ENCODE results near the gene N4BP3.

The N4BP3 gene

DNA sequence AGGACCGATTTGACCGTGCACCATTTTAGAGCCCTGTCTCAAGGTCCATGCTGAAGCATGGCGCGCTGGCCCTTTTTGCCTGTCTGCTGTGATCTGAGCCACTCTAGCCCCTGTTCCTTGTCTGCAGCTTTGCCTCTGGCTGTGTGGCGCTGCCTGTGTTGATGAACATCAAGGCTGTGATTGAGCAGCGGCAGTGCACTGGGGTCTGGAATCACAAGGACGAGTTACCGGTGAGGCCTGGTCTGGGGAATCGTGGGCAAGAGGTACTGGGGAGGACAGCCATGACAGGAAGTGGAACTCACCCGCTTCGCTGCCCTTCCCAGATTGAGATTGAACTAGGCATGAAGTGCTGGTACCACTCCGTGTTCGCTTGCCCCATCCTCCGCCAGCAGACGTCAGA lies 34.1 kb downstream of the N4BP3 start:
- no peak for DNase-seq (ENCODE audit: low read depth, low spot score)

DNA sequence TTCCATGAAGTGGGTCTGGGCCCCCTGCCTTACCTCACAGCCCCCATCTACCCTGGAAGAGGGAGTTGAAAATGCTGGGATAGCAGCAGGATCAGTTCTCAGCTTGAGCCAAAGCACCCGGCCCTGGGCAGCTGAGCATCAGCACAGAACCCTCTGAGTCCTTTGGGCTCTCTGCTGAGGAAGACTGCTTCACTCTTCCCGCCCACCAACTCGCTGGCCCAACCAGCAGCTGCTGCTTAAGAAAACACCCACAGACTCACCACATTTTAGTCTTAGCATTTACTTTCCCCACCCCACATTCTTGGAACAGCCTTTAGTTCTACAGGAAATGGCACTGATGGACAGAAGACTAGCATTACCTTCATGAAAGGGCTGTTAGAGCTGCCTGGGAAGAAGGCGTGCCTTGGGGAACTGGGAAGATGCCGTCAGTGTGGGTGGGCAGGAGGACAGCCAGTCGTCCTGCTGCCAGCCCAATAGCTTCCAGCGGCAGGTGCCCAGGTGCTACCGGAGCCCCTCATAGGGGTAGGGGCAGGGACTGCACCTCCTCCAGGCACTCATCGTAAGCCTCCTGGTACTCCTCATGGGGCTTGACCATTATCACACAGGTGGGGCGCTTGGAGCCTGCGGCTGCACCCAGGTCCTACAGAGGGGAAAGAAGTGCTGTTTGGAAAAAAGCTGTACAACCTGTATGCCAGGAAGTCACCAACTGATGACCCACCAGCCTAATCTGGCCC lies 36.0 kb downstream of the N4BP3 start:
- DNase-seq (ENCODE audit: low read depth, low spot score): no peak

DNA sequence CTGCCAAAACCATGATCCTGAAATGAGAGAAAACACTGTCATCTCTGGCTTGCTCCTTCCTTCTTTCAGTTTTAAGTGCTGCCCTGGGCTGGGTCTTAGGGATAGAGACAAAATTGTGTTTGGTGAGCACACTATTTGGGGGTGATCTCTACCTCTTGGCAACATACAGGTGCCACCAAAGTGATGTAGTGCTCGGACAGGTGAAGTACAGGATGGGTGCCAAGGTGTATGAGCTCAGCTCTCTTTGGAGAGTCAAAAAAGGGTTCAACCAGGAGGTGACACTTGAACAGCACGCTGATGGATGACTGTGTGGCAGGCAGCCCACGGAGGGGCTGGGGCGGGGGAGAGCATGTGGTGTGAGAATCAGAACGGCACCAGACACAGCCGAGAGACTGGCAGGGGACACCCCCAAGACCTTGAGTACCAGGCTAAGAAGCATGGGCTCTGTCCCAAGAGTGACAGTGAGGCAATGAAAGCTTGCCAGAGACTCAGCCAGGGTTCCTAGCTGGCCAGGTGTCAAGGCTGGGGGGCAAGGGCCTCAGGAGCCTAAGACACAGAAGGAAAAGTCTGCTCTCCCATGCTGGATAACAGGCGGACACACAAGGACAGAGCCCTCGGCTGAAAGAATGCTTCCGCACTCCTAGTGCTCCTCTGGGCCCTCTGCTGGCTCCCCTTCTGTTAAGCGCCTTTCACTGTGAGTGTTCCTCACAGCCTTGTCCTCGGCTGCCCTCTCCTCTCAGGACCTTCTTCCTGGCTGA lies 37.8 kb downstream of the N4BP3 start:
- no peak for DNase-seq (ENCODE audit: low read depth, low spot score)

DNA sequence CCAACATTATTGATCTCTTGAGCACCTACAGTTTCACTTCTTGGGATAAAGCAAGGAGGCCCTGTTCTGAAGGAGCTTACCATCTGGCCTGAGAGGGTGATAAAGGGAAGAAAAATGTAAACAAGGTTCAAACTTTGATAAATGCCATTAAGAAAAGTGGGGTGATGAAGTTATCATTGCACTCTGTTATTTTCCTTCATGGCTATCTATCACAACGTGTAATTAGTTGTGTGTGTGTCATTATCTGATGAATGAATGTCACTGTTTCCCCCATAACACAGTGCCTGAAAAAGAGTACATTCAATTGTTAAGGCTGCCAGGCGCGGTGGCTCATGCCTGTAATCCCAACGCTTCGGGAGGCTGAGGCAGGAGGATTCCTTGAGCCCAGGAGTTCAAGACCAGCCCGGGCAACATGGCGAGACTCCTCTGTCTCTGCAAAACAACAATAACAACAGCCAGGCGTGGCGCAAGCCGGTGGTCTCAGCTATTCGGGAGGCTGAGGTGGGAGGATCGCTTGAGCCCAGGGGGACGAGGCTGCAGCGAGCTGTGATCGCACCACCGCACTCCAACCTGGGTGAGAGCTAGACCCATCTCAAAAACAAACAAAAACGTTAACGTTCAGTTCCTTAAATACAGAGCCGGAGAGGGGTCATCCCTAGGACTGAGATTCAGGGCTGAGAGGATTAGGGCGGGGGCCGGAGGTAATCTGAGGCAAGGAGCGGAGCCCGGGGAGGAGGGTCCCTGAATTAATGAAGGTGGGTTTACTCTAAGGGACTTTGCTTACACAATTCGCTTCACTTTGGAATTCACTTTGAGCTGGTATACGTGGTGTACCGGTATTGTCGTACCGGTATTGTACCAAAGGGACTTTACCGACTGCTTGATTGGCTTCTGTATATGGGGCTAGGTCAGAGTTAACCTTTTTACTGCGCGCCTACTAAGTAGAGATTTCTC lies 39.4 kb downstream of the N4BP3 start:
- DNase-seq (ENCODE audit: low read depth, low spot score): no peak

DNA sequence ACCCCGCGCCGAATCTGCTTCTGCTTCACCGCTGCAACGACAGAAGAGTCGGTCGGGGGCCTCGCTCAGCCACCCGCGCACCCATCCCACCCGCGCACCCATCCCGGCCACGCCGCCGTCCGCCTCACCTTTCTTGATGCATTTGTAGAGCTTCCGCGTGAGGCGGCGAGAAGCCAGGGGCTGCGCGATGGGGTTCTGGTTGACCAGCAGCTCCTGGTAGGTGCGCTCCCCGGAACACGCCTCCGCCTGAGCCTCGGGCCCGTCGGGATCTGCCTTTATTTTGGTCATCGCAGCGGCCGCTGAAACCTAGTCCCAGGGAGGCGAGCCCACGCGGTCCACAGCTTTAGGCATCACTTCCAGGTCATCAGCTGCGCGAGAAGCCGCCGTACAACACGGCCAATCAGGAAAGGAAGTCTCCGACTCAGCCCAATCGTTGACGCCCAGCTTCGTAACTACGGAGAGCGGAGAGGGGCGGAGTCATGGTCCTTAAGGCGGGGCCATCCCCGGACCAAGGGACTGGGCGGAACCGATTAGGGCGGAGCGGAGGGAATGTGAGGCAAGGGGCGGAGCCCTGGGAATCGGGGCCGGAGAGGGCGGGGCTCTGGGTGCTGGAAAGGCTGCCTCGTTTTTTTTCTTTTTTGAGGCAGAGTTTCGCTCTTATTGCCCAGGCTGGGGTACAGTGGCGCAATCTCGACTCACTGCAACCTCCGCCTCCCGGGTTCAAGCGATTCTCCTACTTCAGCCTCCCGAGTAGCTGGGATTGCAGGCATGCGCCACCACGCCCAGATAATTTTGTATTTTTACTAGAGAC lies 40.4 kb downstream of the N4BP3 start, which contains the start of gene NHP2:
Gene NHP2, minus strand, starts transcription at position 356 of the 811 bp plus-strand sequence. Its CDS starts 68 bp downstream, at position 288.
- DNase-seq (ENCODE audit: low read depth, low spot score): peak; percentile 91

DNA sequence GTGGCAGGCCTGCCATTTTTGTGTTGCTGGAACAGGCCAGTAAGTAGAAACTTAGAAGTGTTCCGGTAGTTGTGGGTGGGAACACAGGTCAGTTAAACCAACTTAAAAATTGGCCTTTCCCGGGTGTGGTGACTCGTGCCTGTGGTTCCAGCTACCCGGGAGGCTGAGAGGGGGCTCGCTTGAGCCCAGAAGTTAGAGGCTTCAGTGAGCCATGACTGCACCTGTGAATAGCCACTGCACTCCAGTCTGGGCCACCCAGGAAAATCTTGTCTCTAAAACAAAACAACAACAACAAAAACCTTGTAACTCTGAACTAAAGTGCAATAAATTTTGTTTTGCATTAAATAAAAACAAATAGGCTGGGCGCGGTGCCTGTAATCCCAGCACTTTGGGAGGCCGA lies 41.7 kb downstream of the N4BP3 start:
- DNase-seq (ENCODE audit: low read depth, low spot score): no peak

DNA sequence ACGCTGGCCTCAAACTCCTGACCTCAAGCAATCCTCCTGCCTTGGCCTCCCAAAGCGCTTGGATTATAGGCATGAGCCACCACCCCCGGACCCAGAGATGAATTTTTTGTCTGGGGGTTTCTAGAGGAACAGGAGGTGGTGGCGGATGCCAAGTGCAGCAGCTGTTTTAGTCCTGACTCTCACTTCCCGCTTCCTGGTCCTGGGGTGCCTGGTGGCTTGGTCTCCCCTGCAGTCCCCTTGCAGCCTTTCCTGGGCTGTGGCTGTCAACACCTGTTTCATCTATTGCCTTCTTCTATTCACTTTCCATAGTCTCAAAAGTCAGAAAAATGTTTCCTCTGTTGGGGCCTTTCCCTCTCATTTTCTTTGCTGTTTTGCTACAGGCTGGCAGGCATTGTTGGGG lies 46.8 kb downstream of the N4BP3 start:
- DNase-seq (ENCODE audit: low read depth, low spot score): no peak

DNA sequence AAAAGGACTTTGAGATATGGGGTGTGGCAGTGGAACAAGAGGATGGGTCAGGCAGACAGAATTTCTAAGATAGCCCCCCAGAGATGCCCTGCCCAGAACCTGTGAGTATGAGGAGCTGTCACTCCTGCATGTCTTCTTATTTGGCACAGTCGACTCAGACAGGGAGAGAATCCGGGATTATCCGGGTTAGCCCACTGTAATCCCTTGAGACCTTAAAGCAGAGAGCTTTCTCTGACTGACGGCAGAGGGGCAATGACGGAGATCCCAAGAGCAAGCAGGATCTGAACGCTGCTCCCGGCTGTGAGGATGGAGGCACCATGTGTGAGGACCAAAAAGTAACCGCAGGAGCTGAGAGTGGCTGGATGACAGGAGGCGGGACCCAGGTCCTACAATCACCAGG lies 49.1 kb downstream of the N4BP3 start:
- no peak for DNase-seq (ENCODE audit: low read depth, low spot score)

DNA sequence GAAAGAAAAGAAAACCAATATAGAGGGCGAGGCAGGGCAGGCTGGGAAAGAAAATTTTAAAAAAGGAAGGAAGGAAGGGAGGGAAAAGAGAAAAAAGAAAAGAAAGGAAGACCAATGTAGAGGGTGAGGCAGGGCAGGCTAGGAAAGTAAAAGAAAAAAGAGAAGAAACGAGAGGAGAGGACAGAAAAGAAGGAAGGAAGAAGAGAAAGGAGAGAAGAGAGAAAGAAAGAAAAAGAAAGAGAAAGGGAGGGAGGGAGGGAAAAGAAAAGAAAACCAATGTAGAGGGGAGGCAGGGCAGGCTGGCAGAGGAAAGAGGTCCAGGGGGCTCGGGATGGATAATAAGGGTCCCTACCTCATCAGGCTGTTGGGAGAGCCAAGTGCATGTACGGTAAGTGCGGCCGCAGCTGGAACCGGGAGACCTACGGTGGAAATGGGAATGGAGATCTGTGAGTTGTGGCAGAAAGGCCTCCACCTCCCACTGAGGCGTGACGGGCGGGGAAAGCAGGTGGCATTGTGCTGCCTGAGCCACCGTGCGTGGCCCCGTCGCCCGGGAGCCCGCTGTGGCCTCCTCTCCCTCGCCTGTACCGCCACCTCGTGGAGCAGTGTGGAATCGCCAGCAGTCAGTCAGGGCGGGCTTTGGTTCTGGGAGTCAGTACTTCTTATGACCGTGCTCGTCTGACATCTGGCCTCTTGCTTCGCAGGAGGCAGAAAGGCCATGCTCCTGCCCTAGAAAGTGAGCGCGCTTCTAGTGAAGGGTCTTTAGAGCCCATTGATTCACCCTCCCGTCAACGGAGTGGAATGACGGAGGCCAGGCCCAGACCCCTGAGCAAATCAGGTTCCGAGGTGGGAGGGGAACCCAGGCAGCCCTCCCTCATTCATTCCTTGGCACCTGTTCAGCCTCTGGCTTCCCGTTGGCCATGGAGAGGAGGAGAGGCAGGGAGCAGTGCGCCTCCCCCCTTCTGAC lies 50.7 kb downstream of the N4BP3 start:
- DNase-seq (ENCODE audit: low read depth, low spot score): no peak

DNA sequence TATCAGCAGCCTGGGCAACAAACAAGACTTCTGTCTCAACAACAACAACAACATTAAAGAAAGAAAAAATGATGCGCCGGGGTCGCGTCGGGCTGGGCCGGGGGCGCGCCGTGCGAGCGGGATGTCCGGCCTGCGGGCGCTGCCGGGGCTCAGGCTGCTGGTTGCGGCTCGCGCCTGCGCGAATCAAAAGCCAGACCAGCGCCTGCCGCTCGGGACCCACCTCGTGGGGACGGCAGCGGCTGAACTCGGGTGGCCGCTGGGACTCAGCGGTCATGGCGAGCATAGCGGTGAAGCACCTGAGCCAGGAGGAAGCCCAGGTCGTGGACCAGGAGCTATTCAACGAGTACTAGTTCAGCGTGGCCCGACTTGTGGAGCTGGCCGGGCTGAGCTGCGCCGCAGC lies 52.2 kb downstream of the N4BP3 start:
- DNase-seq (ENCODE audit: low read depth, low spot score): no peak

DNA sequence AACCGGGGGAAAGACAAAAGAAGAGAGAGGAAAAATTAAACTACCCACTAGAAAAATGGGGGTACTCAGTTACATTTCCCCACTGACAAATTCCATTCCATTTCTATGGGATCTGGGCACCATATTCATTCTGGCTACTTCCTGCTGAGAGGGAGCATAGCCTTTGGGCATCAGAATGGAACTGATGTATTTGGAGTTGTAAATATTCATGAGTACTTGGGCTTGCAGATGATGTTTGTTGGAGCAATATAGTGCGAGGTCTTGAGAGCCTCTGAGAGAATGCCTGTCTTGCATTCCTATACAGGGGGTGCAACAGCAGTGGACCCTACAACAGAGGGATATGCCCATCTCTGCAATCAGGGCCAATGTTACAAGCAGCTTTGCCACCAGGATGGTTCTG lies 57.1 kb downstream of the N4BP3 start:
- no peak for DNase-seq (ENCODE audit: low read depth, low spot score)

DNA sequence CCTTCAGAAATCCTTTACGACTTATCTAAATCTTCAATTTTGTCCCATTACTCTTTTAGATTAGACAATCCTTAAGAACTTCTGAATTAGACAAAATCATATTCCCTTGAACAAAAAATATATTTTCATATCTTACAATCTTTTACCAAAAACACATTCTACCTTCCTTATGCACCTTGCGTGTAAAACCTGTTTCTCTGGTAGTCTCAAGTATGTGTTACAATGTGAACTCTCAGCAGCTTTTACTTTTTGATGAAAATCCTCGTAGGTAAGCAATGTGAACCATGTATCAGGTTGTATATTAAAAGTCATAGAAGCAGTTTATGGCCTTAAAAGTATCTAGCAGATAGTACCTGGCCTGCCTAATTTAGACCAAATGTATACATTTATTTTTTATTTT lies 61.1 kb downstream of the N4BP3 start:
- DNase-seq (ENCODE audit: low read depth, low spot score): no peak

Measured in iPS DF 19.7 (cell line).